Activated CD4-positive, alpha-beta T cell treated with anti-CD3 and anti-CD28 coated beads, Interleukin-2, amount 10 ng/mL, durations not matched to agents 7 days and 5 days (primary cell): ENCODE measurements around the gene SYT11. TPM values are rescaled to one million over a fixed set of nuclear protein-coding genes. Genes with fewer than 3 reads are reported as not detected.

ENCODE experiments used
- CTCF ChIA-PET: fragments of 350-600 bp; sonication (Branson Sonifier 250); formaldehyde crosslinking; loops from one replicate; lab custom pipeline; 2021; ENCODE audit warnings: antibody characterized with exemption; lab: Charles Lee
- POLR2A ChIA-PET: fragments of 350-600 bp; sonication (Branson Sonifier 250); formaldehyde crosslinking; loops from one replicate; lab custom pipeline; 2021; ENCODE audit warnings: antibody characterized with exemption; lab: Charles Lee
- DNase-seq: peaks from one replicate; pipeline ENCODE4 v3.0.0-alpha.2; 2020
- H3K27ac Mint-ChIP-seq: one replicate; pipeline ENCODE4 v1.8.0; 2021; ENCODE audit warnings: mild to moderate bottlenecking, moderate library complexity, mixed read lengths
- H3K27me3 Mint-ChIP-seq: one replicate; pipeline ENCODE4 v1.8.0; 2021; ENCODE audit warnings: mixed read lengths
- H3K36me3 Mint-ChIP-seq: one replicate; pipeline ENCODE4 v1.8.0; 2021; ENCODE audit warnings: low read depth, mixed read lengths
- H3K4me1 Mint-ChIP-seq: one replicate; pipeline ENCODE4 v1.8.0; 2021; ENCODE audit warnings: mixed read lengths
- H3K4me3 Mint-ChIP-seq: one replicate; pipeline ENCODE4 v1.8.0; 2021; ENCODE audit warnings: mild to moderate bottlenecking, moderate library complexity, mixed read lengths
- H3K9me3 Mint-ChIP-seq: one replicate; pipeline ENCODE4 v1.8.0; 2021; ENCODE audit warnings: mixed read lengths
- total RNA-seq, 2 experiments: library from RNA; stranded (reverse); gene quantifications; one replicate each; pipeline ENCODE4 v1.2.3, GENCODE V29; 2021

The SYT11 gene
- total RNA-seq, 2 experiments from 2014 or later, result 14.2 to 15.5 TPM

- H3K27me3 Mint-ChIP-seq, result no peaks in the 10 kb centered on the region
- H3K9me3 Mint-ChIP-seq, result no peaks in the 10 kb centered on the region
- POLR2A ChIA-PET, result no interaction called here
- CTCF ChIA-PET, result interaction anchor here (0.8 kb wide), 1 partner anchor 10 kb away, joined by 3 read pairs; no protein-coding TSS in a partner anchor
- no peak for DNase-seq
- no peaks in the 10 kb centered on the region for H3K4me1 Mint-ChIP-seq
- H3K27ac Mint-ChIP-seq, result no peak overlapping the region
- H3K36me3 Mint-ChIP-seq, result peaks cover 2% of the 10 kb centered on the region
- H3K4me3 Mint-ChIP-seq, result no peak overlapping the region
Observed at GRCh38 chr1:155867766-155868165, 8.4 kb downstream of the SYT11 start.

- no peak for DNase-seq
- ChIA-PET CTCF (interaction anchor here (1.3 to 1.9 kb wide), 2 partner anchors 10 to 12 kb away, joined by 5 to 6 read pairs; partner anchors contain the start of gene SYT11), POLR2A (no interaction called here)
- H3K27me3 Mint-ChIP-seq, result no peaks in the 10 kb centered on the region
- H3K9me3 Mint-ChIP-seq, result no peaks in the 10 kb centered on the region
- H3K4me3 Mint-ChIP-seq, result no peak overlapping the region
- H3K36me3 Mint-ChIP-seq, result peaks cover 2% of the 10 kb centered on the region
- H3K27ac Mint-ChIP-seq, result no peak overlapping the region
- no peaks in the 10 kb centered on the region for H3K4me1 Mint-ChIP-seq
Observed at GRCh38 chr1:155871390-155871789, 12.0 kb downstream of the SYT11 start.

- Mint-ChIP-seq H3K27ac (no peak overlapping the region), H3K9me3 (no peaks in the 10 kb centered on the region), H3K36me3 (peaks cover 2% of the 10 kb centered on the region), H3K27me3 (no peaks in the 10 kb centered on the region), H3K4me3 (no peak overlapping the region), H3K4me1 (no peaks in the 10 kb centered on the region)
- ChIA-PET CTCF (interaction anchor here (1.3 to 1.9 kb wide), 3 partner anchors 10 to 13 kb away, joined by 3 to 6 read pairs (median 5); partner anchors contain the start of gene SYT11), POLR2A (no interaction called here)
- no peak for DNase-seq
Observed at GRCh38 chr1:155872527-155872926, 13.2 kb downstream of the SYT11 start.

GRCh38 chr1:155873860-155874259, 14.5 kb downstream of the SYT11 start:
- H3K4me3 Mint-ChIP-seq, result no peak overlapping the region
- no peak overlapping the region for H3K27ac Mint-ChIP-seq
- H3K4me1 Mint-ChIP-seq, result no peaks in the 10 kb centered on the region
- CTCF ChIA-PET, result interaction anchor here (1.0 kb wide), 1 partner anchor 33 kb away, joined by 4 read pairs; no protein-coding TSS in a partner anchor
- DNase-seq, result no peak
- H3K36me3 Mint-ChIP-seq, result peaks cover 2% of the 10 kb centered on the region
- no peaks in the 10 kb centered on the region for H3K9me3 Mint-ChIP-seq
- no peaks in the 10 kb centered on the region for H3K27me3 Mint-ChIP-seq
- POLR2A ChIA-PET, result no interaction called here

- Mint-ChIP-seq H3K4me1 (no peaks in the 10 kb centered on the region), H3K36me3 (peaks cover 4% of the 10 kb centered on the region), H3K9me3 (no peaks in the 10 kb centered on the region), H3K4me3 (no peak overlapping the region), H3K27me3 (no peaks in the 10 kb centered on the region), H3K27ac (no peak overlapping the region)
- ChIA-PET POLR2A (no interaction called here), CTCF (interaction anchor here (1.1 to 1.6 kb wide), 3 partner anchors 9 to 27 kb away, joined by 3 read pairs; no protein-coding TSS in a partner anchor)
- DNase-seq, result no peak
Observed at GRCh38 chr1:155877945-155878344, 18.6 kb downstream of the SYT11 start.

GRCh38 chr1:155880251-155880650, 20.9 kb downstream of the SYT11 start:
- ChIA-PET POLR2A (no interaction called here), CTCF (no interaction called here)
- no peaks in the 10 kb centered on the region for H3K9me3 Mint-ChIP-seq
- H3K27ac Mint-ChIP-seq, result no peak overlapping the region
- no peaks in the 10 kb centered on the region for H3K27me3 Mint-ChIP-seq
- H3K4me3 Mint-ChIP-seq, result no peak overlapping the region
- no peak for DNase-seq
- H3K36me3 Mint-ChIP-seq, result peaks cover 5% of the 10 kb centered on the region
- H3K4me1 Mint-ChIP-seq, result no peaks in the 10 kb centered on the region

GRCh38 chr1:155880950-155881349, 21.6 kb downstream of the SYT11 start:
- ChIA-PET POLR2A (no interaction called here), CTCF (no interaction called here)
- H3K4me3 Mint-ChIP-seq, result no peak overlapping the region
- H3K36me3 Mint-ChIP-seq, result peaks cover 5% of the 10 kb centered on the region
- no peaks in the 10 kb centered on the region for H3K4me1 Mint-ChIP-seq
- no peaks in the 10 kb centered on the region for H3K9me3 Mint-ChIP-seq
- DNase-seq, result no peak
- H3K27ac Mint-ChIP-seq, result no peak overlapping the region
- H3K27me3 Mint-ChIP-seq, result no peaks in the 10 kb centered on the region

- Mint-ChIP-seq H3K27me3 (no peaks in the 10 kb centered on the region), H3K4me3 (no peak overlapping the region), H3K4me1 (no peaks in the 10 kb centered on the region), H3K36me3 (peaks cover 5% of the 10 kb centered on the region), H3K27ac (no peak overlapping the region), H3K9me3 (no peaks in the 10 kb centered on the region)
- ChIA-PET CTCF (interaction anchor here (1.1 to 1.4 kb wide), 4 partner anchors 9 to 57 kb away, joined by 3 read pairs; no protein-coding TSS in a partner anchor), POLR2A (no interaction called here)
- no peak for DNase-seq
Observed at GRCh38 chr1:155882235-155882634, 22.9 kb downstream of the SYT11 start.

- Mint-ChIP-seq H3K9me3 (no peaks in the 10 kb centered on the region), H3K27me3 (no peaks in the 10 kb centered on the region), H3K36me3 (peaks cover 5% of the 10 kb centered on the region), H3K4me3 (no peak overlapping the region), H3K4me1 (no peaks in the 10 kb centered on the region), H3K27ac (no peak overlapping the region)
- DNase-seq, result no peak
- POLR2A ChIA-PET, result no interaction called here
- CTCF ChIA-PET, result interaction anchor here (1.1 to 1.5 kb wide), 6 partner anchors 10 to 56 kb away, joined by 3 read pairs; no protein-coding TSS in a partner anchor
Observed at GRCh38 chr1:155882766-155883165, 23.4 kb downstream of the SYT11 start.

- H3K36me3 Mint-ChIP-seq, result peaks cover 5% of the 10 kb centered on the region
- no peaks in the 10 kb centered on the region for H3K4me1 Mint-ChIP-seq
- POLR2A ChIA-PET, result interaction anchor here (0.7 kb wide), 1 partner anchor 21 kb away, joined by 5 read pairs; no protein-coding TSS in a partner anchor
- H3K4me3 Mint-ChIP-seq, result no peak overlapping the region
- H3K9me3 Mint-ChIP-seq, result no peaks in the 10 kb centered on the region
- DNase-seq, result no peak
- no peak overlapping the region for H3K27ac Mint-ChIP-seq
- CTCF ChIA-PET, result interaction anchor here (0.6 to 1.6 kb wide), 6 partner anchors 19 to 166 kb away, joined by 3 read pairs; partner anchors contain the start of gene SYT11
- H3K27me3 Mint-ChIP-seq, result no peaks in the 10 kb centered on the region
Observed at GRCh38 chr1:155884031-155884960, 24.9 kb downstream of the SYT11 start.

GRCh38 chr1:155884982-155885381, 25.6 kb downstream of the SYT11 start:
- CTCF ChIA-PET, result interaction anchor here (1.6 kb wide), 1 partner anchor 26 kb away, joined by 3 read pairs; the partner anchor contains the start of gene SYT11
- Mint-ChIP-seq H3K4me1 (no peaks in the 10 kb centered on the region), H3K9me3 (no peaks in the 10 kb centered on the region), H3K27me3 (no peaks in the 10 kb centered on the region), H3K36me3 (peaks cover 5% of the 10 kb centered on the region), H3K4me3 (no peak overlapping the region), H3K27ac (no peak overlapping the region)
- POLR2A ChIA-PET, result interaction anchor here (0.7 kb wide), 1 partner anchor 22 kb away, joined by 5 read pairs; no protein-coding TSS in a partner anchor
- no peak for DNase-seq

- CTCF ChIA-PET, result interaction anchor here (1.3 kb wide), 1 partner anchor 25 kb away, joined by 3 read pairs; no protein-coding TSS in a partner anchor
- Mint-ChIP-seq H3K4me1 (peaks cover 8% of the 10 kb centered on the region), H3K27me3 (no peaks in the 10 kb centered on the region), H3K36me3 (peaks cover 2% of the 10 kb centered on the region), H3K27ac (no peak overlapping the region), H3K9me3 (no peaks in the 10 kb centered on the region), H3K4me3 (no peak overlapping the region)
- POLR2A ChIA-PET, result no interaction called here
- DNase-seq, result no peak
Observed at GRCh38 chr1:155888481-155888880, 29.1 kb downstream of the SYT11 start.

GRCh38 chr1:155889566-155889965, 30.2 kb downstream of the SYT11 start:
- no peaks in the 10 kb centered on the region for H3K9me3 Mint-ChIP-seq
- H3K27me3 Mint-ChIP-seq, result no peaks in the 10 kb centered on the region
- CTCF ChIA-PET, result interaction anchor here (1.3 kb wide), 1 partner anchor 26 kb away, joined by 3 read pairs; no protein-coding TSS in a partner anchor
- POLR2A ChIA-PET, result no interaction called here
- H3K36me3 Mint-ChIP-seq, result no peaks in the 10 kb centered on the region
- H3K4me3 Mint-ChIP-seq, result no peak overlapping the region
- H3K27ac Mint-ChIP-seq, result no peak overlapping the region
- H3K4me1 Mint-ChIP-seq, result peaks cover 15% of the 10 kb centered on the region
- no peak for DNase-seq
